Progenitor cell of endocrine pancreas (in vitro differentiated cells): ENCODE data around the gene HORMAD2. TPM values are rescaled to one million over a fixed set of nuclear protein-coding genes. Genes with fewer than 3 reads are reported as not detected.
A peak's percentile ranks its signal among the peaks of the same experiment; 100 is the strongest.

Source experiments
- DNase-seq: peaks from one replicate; pipeline ENCODE4 v3.0.0; 2021; ENCODE audit warnings: low spot score; ENCODE audit not compliant: unreplicated experiment
- H3K27ac Mint-ChIP-seq: 2 replicates; pipeline ENCODE4 v1.8.0; 2021; ENCODE audit warnings: mild to moderate bottlenecking, moderate library complexity, mixed read lengths
- H3K27me3 Mint-ChIP-seq: 2 replicates; pipeline ENCODE4 v1.8.0; 2021; ENCODE audit warnings: mixed read lengths
- H3K36me3 Mint-ChIP-seq: 2 replicates; pipeline ENCODE4 v1.8.0; 2022; ENCODE audit warnings: mixed read lengths; ENCODE audit not compliant: insufficient read depth
- H3K4me1 Mint-ChIP-seq: 2 replicates; pipeline ENCODE4 v1.8.0; 2021; ENCODE audit warnings: low read depth, mixed read lengths
- H3K4me3 Mint-ChIP-seq: 2 replicates; pipeline ENCODE4 v1.8.0; 2021; ENCODE audit warnings: low read depth, mild to moderate bottlenecking, moderate library complexity, mixed read lengths
- H3K9me3 Mint-ChIP-seq: 2 replicates; pipeline ENCODE4 v1.8.0; 2021; ENCODE audit warnings: low read depth, mixed read lengths
- long read RNA-seq: library from polyadenylated mRNA; unstranded; transcript quantifications from one replicate; pipeline ENCODE4 v2.0.0, GENCODE V29; 2020
- total RNA-seq: library from RNA; stranded (reverse); gene quantifications from 2 replicates; pipeline ENCODE4 v1.2.1, GENCODE V29; 2021
- TF ChIP-seq, protein P1 (sequence below): fragments of 200-600 bp; sonication (generic); IDR thresholded peaks from one replicate; pipeline ENCODE4 v1.5.0; 2021; ENCODE audit warnings: antibody characterized with exemption, mild to moderate bottlenecking; ENCODE audit not compliant: unreplicated experiment

The HORMAD2 gene
- total RNA-seq: not detected in 2 replicates
- long read RNA-seq: 0 reads

GRCh38 chr22:30079952-30080533 lies at the start of gene HORMAD2:
TSS of gene HORMAD2 (plus strand) at chr22:30080464. CDS start at chr22:30093953, 13,489 bp downstream.
- Mint-ChIP-seq H3K4me3 (peak within 1 kb of the TSS; percentile 64), H3K27ac (peak within 1 kb of the TSS; percentile 78), H3K27me3 (peaks cover 31% of the 10 kb centered on the region), H3K36me3 (peaks cover 3% of the 10 kb centered on the region), H3K9me3 (peaks cover 10% of the 10 kb centered on the region), H3K4me1 (peaks cover 20% of the 10 kb centered on the region)
- TF ChIP-seq, protein P1, sequence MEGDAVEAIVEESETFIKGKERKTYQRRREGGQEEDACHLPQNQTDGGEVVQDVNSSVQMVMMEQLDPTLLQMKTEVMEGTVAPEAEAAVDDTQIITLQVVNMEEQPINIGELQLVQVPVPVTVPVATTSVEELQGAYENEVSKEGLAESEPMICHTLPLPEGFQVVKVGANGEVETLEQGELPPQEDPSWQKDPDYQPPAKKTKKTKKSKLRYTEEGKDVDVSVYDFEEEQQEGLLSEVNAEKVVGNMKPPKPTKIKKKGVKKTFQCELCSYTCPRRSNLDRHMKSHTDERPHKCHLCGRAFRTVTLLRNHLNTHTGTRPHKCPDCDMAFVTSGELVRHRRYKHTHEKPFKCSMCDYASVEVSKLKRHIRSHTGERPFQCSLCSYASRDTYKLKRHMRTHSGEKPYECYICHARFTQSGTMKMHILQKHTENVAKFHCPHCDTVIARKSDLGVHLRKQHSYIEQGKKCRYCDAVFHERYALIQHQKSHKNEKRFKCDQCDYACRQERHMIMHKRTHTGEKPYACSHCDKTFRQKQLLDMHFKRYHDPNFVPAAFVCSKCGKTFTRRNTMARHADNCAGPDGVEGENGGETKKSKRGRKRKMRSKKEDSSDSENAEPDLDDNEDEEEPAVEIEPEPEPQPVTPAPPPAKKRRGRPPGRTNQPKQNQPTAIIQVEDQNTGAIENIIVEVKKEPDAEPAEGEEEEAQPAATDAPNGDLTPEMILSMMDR: no peak
- DNase-seq: peak; percentile 52

- Mint-ChIP-seq H3K9me3 (no peaks in the 10 kb centered on the region), H3K36me3 (peaks cover 8% of the 10 kb centered on the region), H3K4me3 (no peak overlapping the region), H3K4me1 (peaks cover 9% of the 10 kb centered on the region), H3K27me3 (no peaks in the 10 kb centered on the region), H3K27ac (no peak overlapping the region)
- TF ChIP-seq, protein P1: no peak
- no peak for DNase-seq
Measured at GRCh38 chr22:30031328-30031727, 48.9 kb upstream of the HORMAD2 start.

DNA sequence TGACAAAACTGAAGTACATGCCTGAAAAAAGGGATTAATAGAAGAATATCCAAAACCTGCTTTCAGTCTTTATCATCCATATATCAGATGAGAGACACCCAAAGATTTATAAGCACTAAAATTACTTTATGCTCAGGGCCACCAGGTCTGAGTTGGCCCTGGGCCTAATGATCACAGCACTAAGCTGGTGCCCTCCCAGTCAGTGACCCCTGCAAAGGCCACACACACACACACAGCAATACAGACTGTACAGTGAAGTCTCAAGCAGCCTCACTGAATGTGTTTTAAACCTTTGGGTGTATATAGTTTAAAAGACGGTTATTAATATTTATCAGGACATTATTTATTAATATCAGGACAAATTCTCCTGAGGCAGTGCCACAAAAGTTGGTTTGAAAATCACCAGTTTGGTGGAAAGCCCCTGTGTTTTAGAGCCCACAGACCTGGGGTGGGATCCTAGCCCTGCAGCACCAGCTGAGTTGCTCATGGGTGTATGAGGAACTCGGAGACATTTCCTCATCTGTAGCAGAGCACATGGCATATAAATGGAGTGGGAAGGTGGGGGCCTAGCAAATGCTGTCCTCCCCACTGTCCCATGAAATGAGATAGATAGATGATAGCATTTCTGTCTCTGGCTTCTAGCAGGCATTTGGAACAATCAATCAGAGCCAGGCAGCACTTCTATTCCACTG lies 48.4 kb upstream of the HORMAD2 start:
- Mint-ChIP-seq H3K9me3 (no peaks in the 10 kb centered on the region), H3K36me3 (peaks cover 7% of the 10 kb centered on the region), H3K27ac (no peak overlapping the region), H3K4me1 (peaks cover 9% of the 10 kb centered on the region), H3K4me3 (no peak overlapping the region), H3K27me3 (no peaks in the 10 kb centered on the region)
- DNase-seq: no peak
- TF ChIP-seq, protein P1: no peak

- H3K36me3 Mint-ChIP-seq: peaks cover 5% of the 10 kb centered on the region
- DNase-seq: no peak
- no peaks in the 10 kb centered on the region for H3K9me3 Mint-ChIP-seq
- no peaks in the 10 kb centered on the region for H3K27me3 Mint-ChIP-seq
- TF ChIP-seq, protein P1: no peak
- no peak overlapping the region for H3K4me3 Mint-ChIP-seq
- no peak overlapping the region for H3K27ac Mint-ChIP-seq
- H3K4me1 Mint-ChIP-seq: peaks cover 9% of the 10 kb centered on the region
Measured at GRCh38 chr22:30033137-30033536, 47.1 kb upstream of the HORMAD2 start.

DNA sequence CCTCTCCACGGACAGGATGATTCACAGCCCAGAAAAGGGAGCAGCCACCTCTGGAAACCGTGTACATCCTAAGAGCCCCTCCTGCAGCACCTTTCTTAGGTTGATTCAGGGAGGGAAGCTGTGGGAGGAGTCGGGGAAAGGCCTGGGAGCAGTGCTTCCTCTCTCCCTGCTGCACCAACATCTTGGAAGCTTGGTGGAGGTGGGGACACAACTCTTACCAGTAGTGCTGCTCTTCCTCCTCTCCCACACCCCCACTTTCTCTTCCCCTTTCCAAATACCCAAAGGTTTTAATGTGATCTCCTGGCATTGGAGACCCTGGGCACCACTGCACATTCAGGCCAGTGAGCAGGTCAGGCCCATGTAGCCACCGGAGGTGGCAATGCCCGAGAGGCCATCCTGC lies 46.4 kb upstream of the HORMAD2 start:
- peaks cover 3% of the 10 kb centered on the region for H3K36me3 Mint-ChIP-seq
- TF ChIP-seq, protein P1: no peak
- H3K27me3 Mint-ChIP-seq: no peaks in the 10 kb centered on the region

More for the DNA sequence above, 46.4 kb upstream of the HORMAD2 start:
- H3K4me3 Mint-ChIP-seq: no peak overlapping the region
- H3K27ac Mint-ChIP-seq: no peak overlapping the region
- no peaks in the 10 kb centered on the region for H3K9me3 Mint-ChIP-seq
- peaks cover 7% of the 10 kb centered on the region for H3K4me1 Mint-ChIP-seq
- no peak for DNase-seq
